BE2C (cell line): ENCODE measurements around the gene CENPM.

ENCODE experiments used
- DNase-seq: peaks from one replicate; pipeline ENCODE4 v3.0.0-alpha.2; 2020
- H3K27me3 ChIP-seq: fragments of 250-450 bp; sonication (Bioruptor Pico); 2 replicates; pipeline ENCODE4 v1.5.1; 2020; ENCODE audit warnings: mild to moderate bottlenecking
- H3K36me3 ChIP-seq: fragments of 250-450 bp; sonication (Bioruptor Pico); 2 replicates; pipeline ENCODE4 v1.5.1; 2020; ENCODE audit warnings: mild to moderate bottlenecking
- H3K4me1 ChIP-seq: fragments of 250-450 bp; sonication (Bioruptor Pico); 2 replicates; pipeline ENCODE4 v1.5.1; 2020
- H3K4me3 ChIP-seq: 2 replicates; pipeline ENCODE4 v1.5.1; 2011; ENCODE audit warnings: low read depth, low read length
- H3K9me3 ChIP-seq: fragments of 250-450 bp; sonication (Bioruptor Pico); 2 replicates; pipeline ENCODE4 v1.5.1; 2020
- TF ChIP-seq, protein P1 (sequence below): IDR thresholded peaks from 2 replicates; pipeline ENCODE4 v1.5.1; 2012; ENCODE audit warnings: mild to moderate bottlenecking, low read depth, low read length

Gene CENPM

DNA sequence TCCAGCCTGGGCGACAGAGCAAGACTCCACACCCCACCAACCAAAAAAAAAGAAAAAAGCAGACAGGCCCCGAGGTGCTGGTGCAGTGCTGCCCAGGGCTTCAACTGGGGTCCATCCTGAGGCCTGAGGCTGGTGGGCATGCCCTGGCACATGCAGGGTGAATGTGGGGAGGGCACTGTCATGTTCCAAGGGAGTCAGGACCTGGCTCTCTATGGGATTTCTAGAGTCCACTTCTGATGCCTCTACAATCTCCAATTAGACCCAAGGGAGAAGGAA is 10.1 kb downstream of the CENPM start:
- TF ChIP-seq, protein P1, sequence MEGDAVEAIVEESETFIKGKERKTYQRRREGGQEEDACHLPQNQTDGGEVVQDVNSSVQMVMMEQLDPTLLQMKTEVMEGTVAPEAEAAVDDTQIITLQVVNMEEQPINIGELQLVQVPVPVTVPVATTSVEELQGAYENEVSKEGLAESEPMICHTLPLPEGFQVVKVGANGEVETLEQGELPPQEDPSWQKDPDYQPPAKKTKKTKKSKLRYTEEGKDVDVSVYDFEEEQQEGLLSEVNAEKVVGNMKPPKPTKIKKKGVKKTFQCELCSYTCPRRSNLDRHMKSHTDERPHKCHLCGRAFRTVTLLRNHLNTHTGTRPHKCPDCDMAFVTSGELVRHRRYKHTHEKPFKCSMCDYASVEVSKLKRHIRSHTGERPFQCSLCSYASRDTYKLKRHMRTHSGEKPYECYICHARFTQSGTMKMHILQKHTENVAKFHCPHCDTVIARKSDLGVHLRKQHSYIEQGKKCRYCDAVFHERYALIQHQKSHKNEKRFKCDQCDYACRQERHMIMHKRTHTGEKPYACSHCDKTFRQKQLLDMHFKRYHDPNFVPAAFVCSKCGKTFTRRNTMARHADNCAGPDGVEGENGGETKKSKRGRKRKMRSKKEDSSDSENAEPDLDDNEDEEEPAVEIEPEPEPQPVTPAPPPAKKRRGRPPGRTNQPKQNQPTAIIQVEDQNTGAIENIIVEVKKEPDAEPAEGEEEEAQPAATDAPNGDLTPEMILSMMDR = no peak
- Histone ChIP-seq H3K36me3 (peaks cover 59% of the 10 kb centered on the region), H3K4me3 (no peak overlapping the region), H3K27me3 (no peaks in the 10 kb centered on the region), H3K4me1 (peaks cover 17% of the 10 kb centered on the region), H3K9me3 (no peaks in the 10 kb centered on the region)
- DNase-seq = no peak

DNA sequence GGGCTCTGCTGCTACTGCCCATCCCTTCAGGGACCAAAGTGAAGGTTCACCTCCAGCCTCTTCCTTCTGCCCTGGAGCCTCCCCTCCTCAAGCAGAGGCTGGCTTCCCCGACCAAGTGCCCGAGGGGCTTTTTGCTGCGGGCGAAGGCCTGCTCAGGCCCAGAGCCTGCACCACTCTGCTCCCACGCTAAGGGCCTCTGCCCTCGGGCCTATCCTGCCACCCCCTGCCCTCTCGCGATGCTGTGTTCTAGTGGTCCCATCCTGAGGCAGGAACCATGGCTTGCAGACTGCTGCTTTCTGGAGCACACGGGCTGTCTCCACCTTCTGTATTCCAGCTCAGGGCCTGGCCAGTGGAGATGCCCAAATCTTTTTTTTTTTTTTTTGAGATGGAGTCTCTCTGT is 11.4 kb downstream of the CENPM start:
- Histone ChIP-seq H3K27me3 (no peaks in the 10 kb centered on the region), H3K4me1 (peaks cover 20% of the 10 kb centered on the region), H3K4me3 (no peak overlapping the region), H3K9me3 (no peaks in the 10 kb centered on the region), H3K36me3 (peaks cover 45% of the 10 kb centered on the region)
- DNase-seq = no peak
- TF ChIP-seq, protein P1 = no peak

DNA sequence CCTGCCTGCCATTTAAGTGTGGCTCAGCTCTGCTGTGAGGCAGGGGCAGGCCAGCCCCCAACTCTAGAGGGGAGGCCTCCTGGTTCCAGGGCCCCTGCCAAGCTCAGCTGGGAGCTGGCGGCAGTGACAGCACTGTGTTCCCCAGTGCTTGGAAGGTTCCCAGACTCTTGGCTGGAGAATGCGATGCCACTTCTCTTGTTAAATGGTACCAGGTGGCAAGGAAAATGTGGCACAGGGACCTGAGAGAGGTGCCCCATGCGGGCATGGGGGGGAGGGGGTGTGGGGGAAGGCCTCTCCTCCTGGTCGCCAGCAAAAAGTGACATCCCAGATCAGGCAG is 12.0 kb downstream of the CENPM start:
- no peaks in the 10 kb centered on the region for H3K9me3 ChIP-seq
- DNase-seq = no peak
- H3K36me3 ChIP-seq = peaks cover 40% of the 10 kb centered on the region
- H3K27me3 ChIP-seq = no peaks in the 10 kb centered on the region
- H3K4me3 ChIP-seq = no peak overlapping the region
- TF ChIP-seq, protein P1 = no peak
- H3K4me1 ChIP-seq = peaks cover 20% of the 10 kb centered on the region

DNA sequence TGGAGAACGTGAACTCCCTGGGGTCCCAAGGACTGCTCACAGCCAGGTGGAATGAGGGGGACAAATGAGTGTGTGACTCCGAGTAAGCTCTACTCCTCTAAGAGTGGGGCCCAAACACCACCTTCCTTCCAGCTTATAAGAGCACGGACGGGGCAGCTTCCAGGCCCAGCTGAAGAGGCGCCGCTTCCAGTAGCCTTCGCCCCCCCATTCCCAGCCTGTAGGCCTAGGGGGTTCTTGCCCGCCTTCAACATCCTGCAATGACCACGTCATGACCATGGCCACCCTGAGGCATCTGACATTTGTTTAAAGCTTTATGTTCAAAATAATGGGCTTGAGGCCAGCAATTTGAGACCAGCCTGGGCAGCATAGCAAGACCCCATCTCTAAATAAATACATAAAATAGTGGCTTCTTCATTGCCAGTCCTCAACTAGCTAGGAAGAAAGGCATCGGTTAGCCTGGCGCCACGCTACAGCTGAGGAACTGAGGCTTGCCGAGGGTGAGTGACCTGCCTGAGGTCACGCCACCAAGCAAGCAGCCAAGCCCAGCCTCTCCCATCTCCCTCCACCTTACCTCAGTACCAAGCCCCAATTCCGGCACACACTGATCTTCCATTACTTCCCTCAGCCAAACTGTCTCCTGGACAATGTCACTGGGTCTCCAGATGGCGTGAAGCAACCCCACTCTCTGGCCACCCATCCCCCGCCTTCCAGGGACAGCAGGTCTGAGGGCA is 12.5 kb downstream of the CENPM start:
- Histone ChIP-seq H3K9me3 (no peaks in the 10 kb centered on the region), H3K4me1 (peaks cover 20% of the 10 kb centered on the region), H3K27me3 (no peaks in the 10 kb centered on the region), H3K4me3 (no peak overlapping the region), H3K36me3 (peaks cover 38% of the 10 kb centered on the region)
- TF ChIP-seq, protein P1 = no peak
- peak; percentile 42 for DNase-seq

DNA sequence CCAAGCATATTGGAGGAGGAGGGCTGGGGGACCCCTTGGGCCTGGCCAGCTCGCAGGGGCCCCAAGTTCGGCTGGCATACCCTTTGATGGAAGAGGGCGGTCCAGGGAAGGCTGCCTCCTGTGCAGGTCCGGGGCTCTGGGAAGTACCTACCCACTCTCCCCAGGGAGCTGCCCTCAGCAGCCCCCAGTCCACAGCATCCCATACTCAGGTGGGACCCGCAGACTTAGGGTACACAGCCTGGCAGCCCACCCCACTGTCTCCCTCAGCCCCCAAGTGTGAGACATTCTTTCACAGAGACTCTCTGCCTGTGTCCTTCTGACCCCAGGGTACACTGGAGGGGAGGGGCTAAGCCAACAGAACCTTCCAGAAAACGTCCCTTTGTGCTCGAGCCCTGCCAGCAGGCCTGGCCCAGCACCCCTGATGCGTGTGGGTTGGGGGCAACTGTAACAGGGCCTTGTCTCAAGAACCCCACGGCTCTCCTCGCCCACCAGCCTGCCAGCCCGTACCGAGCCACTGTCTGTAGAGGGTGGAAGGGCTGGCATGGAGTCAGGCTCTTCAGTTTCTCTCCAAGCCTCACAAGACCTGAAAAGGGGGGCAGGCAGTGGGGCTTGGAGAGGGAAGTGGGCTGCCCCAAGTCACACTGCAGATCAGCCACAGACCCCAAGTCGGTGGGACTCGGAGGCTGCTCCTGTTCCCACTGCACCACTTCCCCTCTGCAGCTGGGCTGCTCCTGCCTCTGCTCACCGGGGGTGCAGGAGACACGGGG is 13.4 kb downstream of the CENPM start:
- TF ChIP-seq, protein P1 = no peak

DNA sequence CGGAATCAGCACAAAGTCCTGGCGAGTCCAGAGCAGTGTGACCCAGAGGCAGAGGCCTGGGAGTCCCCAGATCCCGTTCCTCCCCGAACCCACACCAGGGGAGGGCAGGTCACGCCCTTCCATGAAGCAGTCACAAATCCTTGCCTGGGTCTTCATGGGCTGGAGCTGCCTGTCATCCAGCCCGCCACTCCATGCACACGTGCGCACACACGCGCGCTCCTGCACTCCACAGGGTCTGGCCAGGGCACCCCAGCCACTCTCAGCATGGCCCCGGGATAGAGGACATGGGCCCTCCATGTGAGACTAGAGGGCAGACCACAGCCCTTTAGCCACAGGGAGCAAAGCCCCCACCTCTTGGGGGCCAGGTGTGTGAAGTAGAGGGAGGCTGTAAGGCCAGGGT is 14.6 kb downstream of the CENPM start:
- peaks cover 22% of the 10 kb centered on the region for H3K36me3 ChIP-seq
- peaks cover 14% of the 10 kb centered on the region for H3K4me1 ChIP-seq
- TF ChIP-seq, protein P1 = no peak

More for the DNA sequence above, 13.4 kb downstream of the CENPM start:
- no peaks in the 10 kb centered on the region for H3K9me3 ChIP-seq
- H3K4me3 ChIP-seq = no peak overlapping the region
- no peak for DNase-seq
- peaks cover 11% of the 10 kb centered on the region for H3K4me1 ChIP-seq
- H3K36me3 ChIP-seq = peaks cover 30% of the 10 kb centered on the region
- H3K27me3 ChIP-seq = no peaks in the 10 kb centered on the region

More for the DNA sequence above, 14.6 kb downstream of the CENPM start:
- H3K9me3 ChIP-seq = no peaks in the 10 kb centered on the region
- no peaks in the 10 kb centered on the region for H3K27me3 ChIP-seq
- DNase-seq = peak; percentile 21
- no peak overlapping the region for H3K4me3 ChIP-seq
